ENCODE data around the gene STUM.
"Not testable (repeated sequence)": the region's sequence is repeated elsewhere in the genome, so short reads cannot be mapped to it uniquely, and the experiment has no call there.

Gene STUM

GRCh38 chr1:226582966-226583365, 34.4 kb downstream of the STUM start:
- DNase-seq (ENCODE audit: low read depth), result no peak

- DNase-seq (ENCODE audit: low read depth), result no peak
Observed at GRCh38 chr1:226584164-226584563, 35.6 kb downstream of the STUM start.

DNA sequence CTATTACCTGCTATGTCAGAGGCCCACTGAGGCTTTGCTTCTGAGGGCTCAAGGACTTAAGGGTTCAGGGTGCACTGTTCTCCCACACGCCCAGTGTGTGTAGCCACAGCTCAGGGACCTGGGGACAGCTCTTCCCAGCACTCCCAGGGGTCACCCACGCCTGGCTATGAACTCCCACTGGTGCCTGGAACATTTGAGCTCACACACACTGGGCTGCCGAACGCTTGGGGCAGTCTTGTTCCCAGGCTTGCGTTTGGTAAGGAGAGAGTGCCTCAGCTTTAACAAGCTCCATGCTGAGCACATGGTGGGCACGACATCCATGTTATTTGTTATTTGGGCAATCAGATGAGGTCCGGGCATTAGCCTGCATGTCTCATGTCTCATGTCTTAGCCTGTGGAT, 37.6 kb downstream of the STUM start:
- DNase-seq (ENCODE audit: low read depth), result no peak

DNA sequence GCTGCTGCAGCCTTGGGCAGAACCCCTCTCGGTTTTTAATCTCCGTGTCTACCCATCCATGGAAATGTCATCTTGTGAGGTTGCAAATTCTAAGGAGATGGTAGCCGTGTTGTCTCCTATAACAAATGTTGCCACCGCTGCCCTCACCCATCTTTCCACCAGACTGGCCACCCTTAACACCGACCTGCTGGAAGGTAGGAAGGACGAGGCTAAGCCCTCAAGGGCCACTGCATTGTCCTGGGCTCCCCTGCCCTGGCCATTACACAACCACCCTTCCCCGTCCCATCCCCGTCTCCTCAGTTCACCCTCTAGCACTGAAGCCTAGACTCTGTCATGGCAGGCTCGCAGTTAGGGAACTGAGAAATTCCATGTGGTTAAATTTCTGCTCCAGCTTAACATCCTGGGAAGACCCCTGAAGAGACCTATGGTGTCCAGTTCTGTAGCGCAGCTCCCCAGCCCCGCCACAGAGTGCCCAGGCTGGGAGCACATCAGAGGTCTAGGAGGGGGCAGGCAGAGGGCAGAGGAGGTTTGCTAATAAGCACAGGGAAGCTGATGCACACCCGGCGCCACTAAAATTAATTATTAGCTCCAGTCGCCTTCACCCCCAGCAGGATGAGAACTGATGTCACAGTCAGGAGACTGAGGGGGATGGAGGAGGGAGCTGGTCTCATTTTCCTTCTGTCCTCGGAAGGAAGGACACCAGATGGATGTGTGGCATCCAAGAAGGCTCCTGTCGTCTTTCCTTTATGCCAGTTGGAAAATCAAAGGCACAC, 38.3 kb downstream of the STUM start:
- no peak for DNase-seq (ENCODE audit: low read depth)

DNA sequence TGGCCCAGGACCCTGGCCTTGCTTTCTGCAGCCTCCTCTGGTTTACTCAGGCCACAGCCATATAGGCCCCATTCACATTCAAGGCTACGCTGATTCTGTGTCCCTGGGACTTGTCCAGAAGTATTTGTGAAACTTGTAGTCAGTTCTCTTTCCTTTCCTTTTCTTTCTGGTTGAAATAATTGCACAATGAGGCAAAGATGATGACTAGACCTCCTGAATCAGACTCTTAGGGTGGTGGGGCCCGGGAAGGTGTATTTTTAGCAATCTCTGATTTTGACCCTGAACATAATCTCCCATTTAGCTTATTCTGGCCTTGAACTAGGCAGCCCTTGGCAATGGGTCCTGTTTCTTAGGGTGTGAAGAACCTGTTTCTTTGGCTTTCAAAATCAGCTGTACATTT, 39.9 kb downstream of the STUM start:
- DNase-seq (ENCODE audit: low read depth), result no peak

DNA sequence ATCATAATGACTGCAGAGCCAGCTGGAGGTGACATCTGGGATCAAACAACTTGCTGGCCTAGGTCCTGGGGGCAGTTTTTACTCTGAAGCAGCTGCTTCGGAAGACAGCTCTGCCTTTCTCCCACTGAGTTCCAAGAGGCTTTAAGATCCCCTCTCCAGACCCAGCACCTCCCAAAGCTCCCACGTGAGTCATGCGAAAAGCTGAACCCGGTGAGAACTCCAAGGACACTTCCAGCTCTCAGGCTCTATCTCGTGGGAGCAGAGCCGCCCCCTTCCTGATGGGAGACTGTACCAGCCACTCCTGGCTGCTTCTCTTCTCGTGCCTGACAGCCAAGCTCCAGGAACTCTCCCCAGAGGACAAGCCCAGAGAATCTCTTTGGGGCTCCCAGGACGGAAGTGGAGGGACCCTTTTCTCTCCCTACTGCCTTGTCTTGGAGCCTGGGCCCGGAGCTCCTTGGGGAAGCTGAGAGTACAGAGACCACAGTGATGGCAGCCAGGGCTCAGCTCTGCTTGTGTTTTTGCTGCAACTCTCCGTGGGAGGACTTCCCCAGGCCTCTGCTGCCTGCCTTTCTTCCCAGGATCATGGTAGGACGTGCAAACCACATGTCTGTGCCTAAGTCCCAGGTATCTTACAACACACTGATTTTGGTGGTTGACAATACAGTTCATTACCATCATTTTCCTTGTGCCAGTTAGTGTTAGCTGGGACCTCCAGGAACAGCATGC, 40.6 kb downstream of the STUM start:
- no peak for DNase-seq (ENCODE audit: low read depth)

- DNase-seq (ENCODE audit: low read depth), result no peak
Observed at GRCh38 chr1:226590614-226591013, 42.0 kb downstream of the STUM start.

GRCh38 chr1:226593541-226593940, 45.0 kb downstream of the STUM start:
- no peak for DNase-seq (ENCODE audit: low read depth)

DNA sequence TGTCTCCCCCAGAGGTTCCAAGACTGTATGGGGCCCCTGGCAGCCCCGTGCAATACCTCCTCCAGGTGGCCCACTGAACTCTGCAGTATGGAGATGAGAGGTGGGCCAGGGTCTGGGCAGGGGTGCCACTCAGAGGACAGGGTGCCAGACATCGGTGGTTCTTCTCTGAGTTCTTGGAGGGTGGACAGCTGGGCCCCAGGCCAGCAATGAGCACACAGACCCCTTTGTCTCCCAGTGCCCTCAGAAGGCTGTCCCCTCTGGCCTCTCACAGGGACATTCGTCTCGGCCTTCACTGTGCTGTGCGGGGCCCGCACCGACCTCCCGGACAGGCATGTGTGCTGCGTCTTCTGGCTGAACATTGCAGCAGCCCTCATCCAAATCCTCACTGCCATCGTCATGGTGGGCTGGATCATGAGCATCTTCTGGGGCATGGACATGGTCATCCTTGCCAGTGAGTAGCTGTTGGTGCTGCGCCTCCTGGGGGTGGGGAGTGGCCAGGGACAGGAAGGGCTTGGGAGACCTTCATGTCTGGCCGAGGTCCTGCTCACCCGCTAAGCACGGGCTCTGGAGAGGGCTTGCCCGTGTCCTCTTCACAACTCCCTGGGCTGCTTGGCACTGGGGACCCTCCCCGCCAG, 48.1 kb downstream of the STUM start:
- no peak for DNase-seq (ENCODE audit: low read depth)

GRCh38 chr1:226597616-226598454, 49.3 kb downstream of the STUM start:
- no peak for DNase-seq (ENCODE audit: low read depth)

DNA sequence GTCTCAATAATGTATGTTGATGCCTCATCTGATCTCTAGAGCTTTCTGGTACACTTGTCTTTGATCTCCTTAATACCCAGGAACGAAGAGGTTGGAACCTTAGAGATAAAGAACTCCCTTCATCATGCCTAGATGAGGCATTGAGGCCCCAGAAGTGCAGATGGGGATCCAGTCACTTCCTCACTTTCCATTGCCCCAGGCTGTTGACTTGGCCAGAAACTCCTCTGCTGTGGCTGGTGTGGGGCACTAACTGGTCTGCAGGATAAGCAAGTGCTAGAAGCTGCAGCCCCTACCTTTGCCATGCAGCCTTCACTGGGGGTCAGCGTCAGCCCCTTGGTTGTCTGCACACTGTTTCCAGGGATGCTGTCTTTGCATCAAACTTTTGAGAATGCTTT, 49.9 kb downstream of the STUM start:
- no peak for DNase-seq (ENCODE audit: low read depth)

DNA sequence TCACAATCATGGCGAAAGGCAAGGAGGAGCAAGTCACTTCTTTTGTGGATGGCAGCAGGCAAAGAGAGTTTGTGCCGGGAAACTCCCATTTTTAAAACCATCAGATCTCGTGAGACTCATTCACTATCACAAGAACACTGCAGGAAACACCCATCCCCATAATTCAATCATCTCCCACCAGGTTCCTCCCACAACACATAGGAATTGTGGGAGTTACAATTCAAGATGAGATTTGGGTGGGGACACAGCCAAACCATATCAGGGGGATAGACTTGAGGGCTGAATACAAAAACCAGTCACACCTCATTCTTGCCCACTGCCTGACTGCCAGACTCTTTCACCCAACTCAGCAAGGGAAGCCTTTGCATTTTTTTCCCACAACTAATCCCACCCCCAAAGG, 50.4 kb downstream of the STUM start:
- not testable (repeated sequence) for DNase-seq (ENCODE audit: low read depth)

- no peak for DNase-seq (ENCODE audit: low read depth)
Observed at GRCh38 chr1:226599636-226600238, 51.2 kb downstream of the STUM start.

DNA sequence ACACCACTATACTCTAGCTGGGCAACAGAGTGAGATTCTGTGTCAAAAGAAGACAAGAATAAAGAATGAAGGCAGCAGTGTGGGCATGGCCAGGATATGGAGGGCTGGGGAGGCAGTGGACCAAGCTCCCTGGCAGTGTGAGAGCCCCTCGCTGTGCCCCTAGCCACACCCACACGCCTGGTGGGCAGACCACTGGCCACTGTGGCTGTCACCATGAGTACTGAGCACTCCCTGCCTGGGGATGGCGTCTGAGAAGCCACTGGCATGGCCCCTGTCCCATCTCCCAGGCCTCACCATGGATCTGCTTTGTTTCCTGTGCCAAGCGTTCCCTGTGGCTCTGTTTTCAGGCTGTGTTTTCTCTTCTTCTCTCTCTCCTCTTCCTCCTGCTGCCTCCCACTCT, 51.7 kb downstream of the STUM start:
- DNase-seq (ENCODE audit: low read depth), result no peak

DNA sequence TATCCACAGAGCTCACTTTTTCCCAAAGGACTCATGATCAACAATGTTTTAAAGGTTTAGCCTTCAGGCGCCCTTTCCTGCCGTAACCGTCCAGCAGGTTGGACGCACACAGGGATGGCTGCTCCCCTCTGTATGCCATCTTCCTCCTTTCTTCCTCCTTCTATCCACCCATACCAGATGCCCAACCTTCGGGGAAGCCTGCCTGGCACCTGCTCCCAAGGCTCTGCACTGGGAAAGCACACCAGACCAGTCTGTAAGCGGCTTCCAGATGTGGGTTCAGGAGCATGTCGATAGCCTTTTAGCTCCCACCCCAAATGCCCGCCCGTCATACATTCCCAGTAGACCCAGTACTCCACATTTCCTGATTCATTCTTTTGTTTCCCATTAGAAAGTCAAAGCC, 52.9 kb downstream of the STUM start:
- no peak for DNase-seq (ENCODE audit: low read depth)

DNA sequence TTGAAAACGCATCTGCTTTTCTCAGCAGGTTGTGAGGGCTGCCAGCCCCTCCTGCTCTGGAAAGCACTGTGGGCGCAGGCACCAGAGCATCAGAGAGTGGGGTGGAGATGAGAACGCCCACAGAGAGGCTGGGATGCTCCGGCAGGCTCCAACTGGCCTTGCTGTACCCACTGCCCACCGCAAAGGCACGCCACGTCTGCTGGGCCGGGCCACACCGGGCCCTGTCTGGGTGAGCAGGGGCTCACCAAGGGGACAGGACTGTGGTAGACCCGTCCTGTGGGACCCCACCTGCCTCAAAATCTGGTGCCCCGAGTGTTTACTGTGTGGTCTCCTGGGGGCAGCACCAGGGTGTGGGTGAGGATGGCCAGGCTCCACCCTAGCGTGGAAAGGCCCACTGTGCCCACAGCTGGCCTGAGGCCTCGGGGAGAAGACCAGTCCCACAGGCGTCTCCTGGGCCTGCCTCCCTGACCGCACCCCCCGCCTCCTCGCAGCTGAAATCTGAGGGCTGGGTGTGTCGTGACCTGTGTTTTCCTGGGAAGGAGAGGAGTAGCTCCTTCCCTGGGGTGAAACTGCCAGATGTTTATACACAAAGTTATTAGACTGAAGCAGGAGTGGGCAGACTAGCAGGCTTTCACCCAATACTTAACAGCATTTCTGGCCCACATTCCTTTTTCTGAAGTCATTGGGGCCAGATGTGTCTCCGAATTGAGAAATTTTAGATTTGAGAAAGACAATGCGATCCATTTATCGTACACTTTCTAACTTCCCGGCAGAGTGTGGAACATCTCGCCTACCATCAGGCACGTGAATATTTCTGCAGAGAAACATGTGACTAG, 53.8 kb downstream of the STUM start:
- DNase-seq (ENCODE audit: low read depth), result no peak

DNA sequence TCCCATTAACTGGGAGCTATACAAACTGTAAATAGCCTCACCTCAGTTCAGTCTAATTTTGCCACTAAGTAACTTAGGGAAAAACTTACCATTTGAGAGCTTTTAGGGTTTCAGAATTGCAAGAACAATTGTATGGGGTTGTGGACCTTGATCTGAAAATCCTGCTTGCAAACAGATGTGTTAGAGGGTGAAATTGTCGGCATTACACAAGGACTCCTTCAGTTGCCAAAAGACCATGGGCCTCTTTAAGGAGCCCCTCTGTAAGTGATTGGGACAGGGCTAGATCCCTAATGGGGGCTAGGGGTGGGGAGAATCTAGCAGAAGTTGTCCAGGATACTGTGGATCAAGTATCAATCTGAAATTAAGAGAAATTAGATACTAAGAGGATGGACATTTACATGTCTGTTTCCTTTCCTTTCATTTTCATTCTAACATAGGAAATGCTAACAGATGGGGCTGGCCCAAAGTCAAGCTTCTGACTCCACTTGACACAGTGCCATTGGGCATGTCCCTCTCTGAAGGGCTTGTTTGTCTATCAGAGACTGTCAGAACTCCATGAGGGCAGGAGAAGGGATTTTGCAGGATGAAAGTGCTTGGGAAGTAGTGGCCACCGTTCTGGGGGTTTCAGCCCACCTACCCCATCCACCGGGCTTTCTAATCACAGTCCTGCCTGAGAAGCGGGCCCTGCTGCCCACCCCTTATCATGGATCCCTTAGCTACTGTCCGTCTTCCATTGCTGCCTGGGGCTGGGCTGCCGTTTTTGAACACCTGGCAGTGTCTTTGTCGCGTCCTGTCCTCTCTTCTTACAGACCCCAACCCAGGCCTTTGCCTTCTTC, 54.7 kb downstream of the STUM start:
- no peak for DNase-seq (ENCODE audit: low read depth)

GRCh38 chr1:226603858-226604559, 55.4 kb downstream of the STUM start:
- no peak for DNase-seq (ENCODE audit: low read depth)

DNA sequence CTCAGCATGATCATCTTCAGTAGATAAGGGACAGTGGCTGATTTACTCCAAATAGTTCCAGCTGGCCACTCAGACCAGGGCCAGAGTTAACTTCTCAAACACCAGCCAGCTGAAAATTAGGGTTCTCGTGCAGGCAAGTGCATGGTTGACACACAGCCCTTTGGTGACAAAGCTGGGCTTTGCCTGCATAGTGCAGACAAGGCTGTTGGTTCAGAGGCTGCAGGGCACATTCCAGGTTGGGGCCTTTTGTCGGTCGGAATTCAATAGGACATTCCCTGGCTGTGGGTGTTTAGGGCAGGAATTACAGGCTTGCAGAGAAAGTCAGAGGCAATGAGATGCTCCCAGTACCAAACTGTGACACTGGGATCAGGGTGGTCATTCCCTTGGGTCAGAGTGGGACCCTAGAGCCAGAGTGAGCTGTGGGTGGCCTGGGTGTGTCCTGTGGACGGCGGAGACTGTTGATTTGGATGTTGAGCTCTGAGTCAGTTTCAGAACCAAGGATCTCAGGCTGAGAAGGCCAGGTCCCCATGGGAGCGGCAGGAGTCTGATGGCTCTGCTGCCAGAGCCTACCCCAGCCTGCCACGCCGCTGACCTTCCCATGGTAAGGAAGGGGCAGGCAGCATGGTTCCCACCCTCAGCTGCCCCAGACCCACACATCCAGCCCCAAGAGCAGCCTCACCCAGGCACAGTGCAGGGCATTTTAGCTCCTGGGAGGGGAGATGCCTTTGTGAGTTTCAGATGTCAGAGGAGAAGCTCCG, 56.2 kb downstream of the STUM start:
- DNase-seq (ENCODE audit: low read depth), result no peak
